HG02571 (cell line): ENCODE data around the gene CRAT.
"Not testable (repeated sequence)": the region's sequence is repeated elsewhere in the genome, so short reads cannot be mapped to it uniquely, and the experiment has no call there.

Source experiments
- ATAC-seq: cut with Tn5 transposase; IDR thresholded peaks from one replicate; pipeline ENCODE4 v1.9.1; 2021; ENCODE audit warnings: mild to moderate bottlenecking, moderate library complexity; ENCODE audit not compliant: unreplicated experiment

The CRAT gene

DNA sequence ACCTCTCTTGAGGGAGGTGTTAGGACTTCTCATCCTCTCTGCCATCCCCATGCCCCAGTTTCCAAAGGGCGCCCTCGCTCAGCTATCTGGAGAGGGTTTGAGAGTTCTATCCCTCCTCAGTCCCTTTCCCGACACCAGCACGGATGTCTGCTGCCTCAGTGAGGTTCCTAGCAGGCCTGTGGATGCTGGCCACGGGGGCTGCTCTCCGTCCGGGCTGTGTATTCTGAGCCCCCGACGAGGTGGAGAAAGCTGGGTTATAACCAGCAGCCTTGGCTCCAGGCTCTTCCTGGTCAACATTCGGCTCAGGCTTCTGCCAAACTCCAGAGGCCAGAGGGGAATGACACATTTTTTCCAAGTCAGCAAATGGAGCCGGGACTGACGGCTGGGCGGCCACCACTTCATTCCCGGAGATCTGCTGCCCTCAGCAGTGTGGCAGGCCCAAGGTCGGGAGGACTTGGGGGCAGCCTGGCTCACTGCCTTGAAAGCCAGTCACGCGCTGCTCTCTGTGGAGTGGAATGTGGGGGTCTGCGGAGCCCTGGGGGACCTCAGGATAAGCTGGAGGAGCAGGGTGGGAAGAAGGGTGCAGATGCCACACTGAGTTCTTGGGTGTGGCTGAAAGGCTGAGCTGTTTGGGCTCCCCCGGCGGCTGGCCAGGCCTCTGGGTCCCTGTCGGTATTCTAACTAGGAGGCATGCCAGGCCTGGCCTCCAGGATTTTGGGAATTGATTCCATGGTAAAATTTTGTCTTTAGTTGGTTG lies 28.1 kb upstream of the CRAT start:
- no peak for ATAC-seq

DNA sequence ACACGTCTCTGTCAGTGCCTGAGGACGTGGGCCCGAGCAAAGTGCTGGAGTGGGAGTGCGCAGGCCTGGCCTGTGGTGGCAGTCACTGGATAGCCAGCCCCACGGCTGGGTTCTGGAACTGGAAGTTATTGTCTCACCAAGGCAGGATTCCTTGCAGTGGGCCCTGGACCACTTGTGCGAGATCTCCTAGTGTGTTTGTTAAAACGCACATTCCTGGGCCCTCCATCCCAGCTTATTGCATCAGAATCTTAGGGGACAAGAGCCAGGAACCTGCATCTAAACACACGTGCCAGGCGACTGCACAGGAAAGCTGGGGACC lies 27.5 kb upstream of the CRAT start:
- ATAC-seq, result no peak

DNA sequence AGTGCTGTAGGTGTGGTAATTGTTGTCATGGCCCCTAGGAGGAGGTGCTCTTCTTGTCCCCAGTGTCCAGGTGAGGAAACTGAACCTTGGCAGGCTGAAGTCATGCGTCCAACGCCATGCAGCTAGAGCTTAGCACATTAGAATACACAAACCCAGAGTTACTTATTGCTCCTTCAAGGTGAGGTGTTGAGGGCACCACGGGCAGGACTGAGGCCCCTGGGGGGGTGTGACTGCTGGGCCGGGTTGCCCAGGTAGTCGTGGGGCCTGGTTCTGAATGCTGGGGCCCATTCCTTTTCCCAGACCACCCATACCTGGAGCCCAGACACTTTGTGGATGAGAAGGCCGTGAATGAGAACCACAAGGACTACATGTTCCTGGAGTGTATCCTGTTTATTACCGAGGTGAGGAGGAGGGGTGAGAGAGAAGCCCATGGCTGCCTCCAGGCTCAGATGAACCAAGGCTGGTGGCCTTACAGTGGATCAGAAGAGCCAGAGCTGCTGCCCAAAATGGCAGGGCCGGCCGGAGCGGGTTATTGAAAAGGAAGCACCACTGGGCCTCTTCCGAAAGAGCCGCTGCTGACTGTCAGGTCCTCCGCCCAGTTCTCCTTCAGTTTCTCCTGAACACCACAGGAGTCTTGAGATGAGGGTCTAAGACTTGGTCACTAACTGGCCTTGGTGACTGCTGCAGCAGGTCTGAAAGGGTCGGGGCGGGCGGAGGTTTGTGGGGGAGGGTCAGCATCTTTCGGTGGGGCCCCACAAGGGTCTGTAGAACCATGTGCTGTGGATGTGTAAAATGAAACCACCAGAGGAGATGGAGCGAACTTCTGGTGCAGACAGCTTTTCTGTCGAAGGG lies 26.9 kb upstream of the CRAT start:
- no peak for ATAC-seq

DNA sequence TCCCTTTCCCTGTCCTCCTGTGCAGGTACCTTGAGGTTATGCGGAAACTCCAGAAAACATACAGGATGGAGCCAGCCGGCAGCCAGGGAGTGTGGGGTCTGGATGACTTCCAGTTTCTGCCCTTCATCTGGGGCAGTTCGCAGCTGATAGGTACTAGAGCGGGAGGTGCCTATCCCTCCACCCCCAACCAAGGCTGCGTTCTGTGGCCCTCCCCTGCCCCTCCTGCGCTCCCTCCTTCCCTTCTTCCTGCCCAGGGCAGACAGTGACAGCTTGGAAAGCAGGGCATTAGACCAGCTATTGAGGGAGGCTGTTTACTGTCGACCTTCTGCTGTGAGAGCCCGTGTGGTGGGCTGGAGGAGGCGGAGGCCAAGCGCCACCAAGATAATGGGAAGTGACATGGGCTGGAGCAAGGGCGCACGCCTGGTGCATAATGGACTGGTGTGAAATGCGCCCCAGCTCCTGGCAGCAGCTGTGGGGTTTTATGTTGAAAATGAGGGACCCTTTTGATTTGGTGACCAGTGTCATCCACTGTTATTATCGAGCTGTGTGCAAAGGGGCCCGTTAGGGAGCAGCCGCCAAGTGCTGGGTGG lies 25.9 kb upstream of the CRAT start:
- no peak for ATAC-seq

DNA sequence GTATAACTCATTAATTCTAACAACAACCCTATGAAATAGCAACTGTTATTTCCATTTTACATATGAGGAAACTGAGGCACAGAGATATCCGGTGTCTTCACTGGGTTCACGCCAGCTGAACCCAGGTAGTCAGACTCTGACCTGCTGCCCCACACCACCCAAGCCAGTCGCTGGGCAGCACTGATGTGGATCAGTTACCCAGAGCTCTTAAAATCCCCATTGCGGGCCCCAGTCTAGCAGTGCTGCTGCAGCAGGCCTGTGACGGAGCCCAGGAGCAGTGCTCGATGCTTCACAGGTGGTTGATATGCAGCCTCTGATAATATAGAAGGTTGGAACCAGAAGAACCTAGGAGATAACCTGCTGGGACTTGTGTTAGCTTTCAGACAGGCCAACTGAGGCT lies 24.9 kb upstream of the CRAT start:
- no peak for ATAC-seq

DNA sequence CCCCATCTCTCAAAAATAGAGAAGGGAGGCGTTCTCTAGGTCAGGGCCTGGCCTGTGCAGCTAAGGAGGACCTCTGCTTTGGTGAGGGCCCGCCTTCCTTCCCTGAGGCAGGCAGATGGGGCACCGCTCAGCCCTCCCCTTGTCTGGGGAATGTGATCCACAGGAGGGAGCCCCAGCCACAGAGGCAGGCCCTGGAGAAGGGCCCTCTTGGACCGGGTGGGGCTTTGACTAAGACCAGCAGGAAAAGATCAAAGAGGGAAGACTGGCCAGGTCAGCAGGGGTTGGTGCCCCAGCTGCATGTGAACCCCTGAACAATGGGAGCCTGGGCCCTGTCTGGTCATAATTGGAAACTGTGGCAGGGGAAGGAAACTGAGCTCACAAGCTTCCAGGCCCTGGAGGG lies 22.5 kb upstream of the CRAT start:
- ATAC-seq, result no peak

DNA sequence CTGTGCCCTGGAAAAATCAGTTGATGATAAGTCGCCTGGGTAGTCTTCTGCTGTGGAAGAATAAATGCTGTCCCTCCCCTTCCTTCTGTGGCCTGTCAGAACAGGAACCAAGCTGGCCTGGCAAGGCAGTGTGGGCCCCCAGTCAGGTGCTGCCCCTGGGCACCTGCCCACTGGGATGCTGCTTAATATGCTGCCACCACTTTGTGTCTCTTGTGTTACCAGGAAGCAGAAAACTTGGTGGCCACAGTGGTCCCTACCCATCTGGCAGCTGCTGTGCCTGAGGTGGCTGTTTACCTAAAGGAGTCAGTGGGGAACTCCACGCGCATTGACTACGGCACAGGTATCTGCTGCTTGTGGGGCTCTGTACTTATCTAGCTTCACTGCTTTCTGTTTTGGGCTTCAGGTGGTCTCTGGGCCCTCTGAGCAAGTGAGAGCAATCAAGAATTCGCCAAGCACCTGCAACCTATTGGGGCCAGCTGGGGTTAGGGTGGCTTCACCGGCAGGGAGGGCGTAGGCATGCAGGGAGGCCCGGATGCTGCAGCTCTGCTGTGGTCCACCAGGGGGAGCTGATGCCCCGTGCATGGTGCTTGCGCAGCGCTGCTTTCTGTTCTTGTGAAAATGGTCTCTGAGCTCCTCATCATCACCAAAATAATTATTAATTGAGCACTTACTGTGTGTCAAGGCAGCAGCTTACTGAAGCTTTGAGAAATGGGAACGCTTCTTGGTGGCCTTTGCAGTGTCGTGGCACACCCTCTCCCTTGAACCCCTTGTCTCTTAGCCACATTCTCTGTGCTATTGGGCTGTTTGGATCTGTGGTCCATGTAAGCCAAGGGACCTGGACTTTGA lies 20.9 kb upstream of the CRAT start:
- ATAC-seq, result no peak

DNA sequence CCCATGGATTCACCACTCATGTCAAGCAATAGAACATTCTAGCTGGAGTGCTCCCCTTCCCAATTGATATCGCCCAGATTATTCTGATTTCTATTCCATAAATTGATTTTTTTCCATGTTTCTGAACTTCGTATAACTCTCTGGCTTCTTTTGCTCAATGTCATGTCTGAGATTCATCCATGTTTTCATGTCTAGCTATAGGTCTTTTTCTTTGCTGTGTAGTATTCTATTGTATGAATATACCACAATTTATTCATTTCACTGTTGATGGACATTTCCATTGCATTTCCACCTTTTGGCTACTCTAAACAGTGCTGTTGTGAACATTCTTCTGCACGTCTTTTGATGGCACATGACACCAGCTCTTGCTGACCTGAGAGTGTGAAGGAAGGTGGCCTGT lies 20.2 kb upstream of the CRAT start:
- ATAC-seq, result no peak

DNA sequence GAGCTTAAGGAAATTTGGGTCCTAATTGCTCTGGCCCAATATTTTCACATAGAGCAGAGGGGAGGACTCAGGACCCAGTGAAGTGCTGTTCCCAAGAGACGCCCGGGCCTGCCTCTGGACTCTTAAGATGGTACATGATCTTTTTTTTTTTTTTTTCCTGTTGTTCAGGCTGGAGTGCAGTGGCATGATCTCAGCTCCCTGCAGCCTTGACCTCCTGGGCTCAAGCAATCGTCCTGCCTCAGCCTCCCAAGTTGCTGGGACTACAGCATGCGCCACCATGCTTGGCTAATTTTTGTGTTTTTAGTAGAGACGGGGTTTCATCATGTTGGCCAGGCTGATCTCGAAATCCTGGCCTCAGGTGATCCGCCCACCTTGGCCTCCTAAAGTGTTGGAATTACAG lies 19.7 kb upstream of the CRAT start:
- ATAC-seq, result not testable (repeated sequence)

DNA sequence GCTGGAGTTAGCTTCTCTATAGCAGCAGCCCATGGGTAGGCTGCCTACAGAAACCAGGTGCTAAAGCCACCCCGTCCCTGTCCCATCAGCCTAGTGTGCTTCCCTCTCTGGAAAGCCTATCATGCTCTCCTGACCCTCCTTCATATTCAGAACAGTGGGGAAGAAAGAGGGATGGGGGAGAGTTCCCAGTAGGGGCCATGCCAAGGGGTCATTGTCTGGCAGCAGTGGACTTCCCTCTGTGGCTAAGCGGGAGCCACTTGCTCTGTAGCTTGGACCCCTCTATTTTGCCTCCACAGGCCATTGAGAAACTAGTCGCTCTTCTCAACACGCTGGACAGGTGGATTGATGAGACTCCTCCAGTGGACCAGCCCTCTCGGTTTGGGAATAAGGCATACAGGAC lies 18.1 kb upstream of the CRAT start:
- ATAC-seq, result no peak

DNA sequence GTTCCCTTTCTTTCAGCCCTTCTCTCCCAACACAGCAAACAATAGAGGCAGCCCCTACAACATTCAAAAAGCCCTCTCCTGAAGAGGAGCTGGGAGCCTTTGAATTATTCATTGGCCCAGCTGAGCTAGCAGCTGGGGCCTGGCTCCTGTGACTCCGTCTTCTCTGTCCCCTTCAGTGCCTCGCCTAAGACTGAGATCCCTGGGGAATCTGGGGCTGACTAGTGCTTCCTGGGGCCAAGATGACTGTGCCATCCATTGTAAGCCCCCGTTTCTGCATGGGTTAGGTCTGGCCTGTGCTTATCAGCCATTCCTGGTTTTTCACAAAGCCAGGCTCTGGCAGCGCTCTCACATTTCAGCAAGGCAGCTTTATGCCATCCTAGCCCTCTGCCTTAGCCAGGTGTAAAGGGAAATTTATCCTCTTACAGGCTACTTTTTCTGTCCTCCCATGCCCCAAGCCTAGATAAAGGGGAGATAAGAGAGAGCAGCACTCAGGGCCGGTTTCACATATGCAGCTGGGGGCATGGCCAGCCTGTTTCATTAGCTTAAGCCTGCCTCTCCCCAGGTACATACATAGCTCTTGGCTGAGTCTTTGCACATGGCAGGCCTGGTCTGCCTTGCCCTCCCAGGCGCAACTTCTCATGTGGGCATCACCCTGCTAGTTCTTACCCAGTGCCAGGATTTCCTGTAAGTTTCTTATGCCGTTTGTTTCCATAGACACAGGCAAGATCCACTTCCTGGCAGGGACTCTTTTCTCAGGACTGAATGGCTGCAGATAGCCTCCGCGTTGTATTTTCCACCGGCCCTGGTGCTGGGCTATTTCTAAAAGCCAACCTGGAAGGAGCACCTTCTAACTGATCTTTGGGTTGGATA lies 16.4 kb upstream of the CRAT start:
- no peak for ATAC-seq

DNA sequence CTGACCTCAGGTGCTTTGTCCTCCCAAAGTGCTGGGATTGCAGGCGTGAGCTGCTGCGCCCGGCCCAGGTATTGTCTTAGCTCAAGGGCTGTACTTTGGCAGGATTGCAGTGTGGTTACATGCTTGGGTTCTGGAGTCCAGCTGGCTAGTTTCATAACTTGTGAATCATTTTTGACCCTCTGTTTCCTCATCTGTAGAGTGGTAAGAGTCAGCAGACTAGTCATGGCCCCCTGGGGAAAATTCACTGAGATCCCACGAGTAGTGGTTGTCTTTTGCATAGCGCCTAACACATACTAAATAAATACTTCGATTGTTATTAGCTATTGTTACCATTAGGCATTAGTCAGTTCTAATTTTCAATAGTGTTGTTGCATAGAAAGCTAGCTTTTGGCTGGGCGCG lies 14.9 kb upstream of the CRAT start:
- ATAC-seq, result no peak

DNA sequence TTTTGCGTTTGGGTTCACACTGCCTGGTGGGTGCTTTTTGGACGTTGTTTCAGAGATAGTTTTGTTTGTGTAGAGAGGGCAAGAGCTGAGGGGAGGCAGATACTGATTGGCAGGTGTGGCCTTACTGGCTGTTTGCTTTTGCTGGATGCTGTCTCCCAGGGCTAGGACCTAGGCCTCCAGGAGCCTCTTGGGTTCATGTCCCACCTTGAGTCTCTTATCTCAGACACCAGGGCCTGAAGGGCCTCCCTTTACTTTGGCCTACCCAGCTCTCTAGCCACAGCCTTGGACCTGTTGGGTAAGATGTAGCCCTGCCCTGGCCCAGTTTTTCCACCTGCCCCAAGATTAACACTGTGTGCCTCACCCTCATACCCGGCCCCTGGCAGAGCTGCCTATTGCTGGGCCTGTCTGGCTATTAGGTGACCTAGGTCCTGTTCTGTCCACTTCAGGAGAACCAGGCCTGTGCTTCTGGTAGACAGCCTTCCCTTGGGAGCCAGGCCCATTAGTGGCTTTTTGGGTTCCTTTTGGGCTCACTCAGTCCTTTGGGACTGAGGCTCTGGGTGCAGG lies 14.0 kb upstream of the CRAT start:
- ATAC-seq, result no peak

DNA sequence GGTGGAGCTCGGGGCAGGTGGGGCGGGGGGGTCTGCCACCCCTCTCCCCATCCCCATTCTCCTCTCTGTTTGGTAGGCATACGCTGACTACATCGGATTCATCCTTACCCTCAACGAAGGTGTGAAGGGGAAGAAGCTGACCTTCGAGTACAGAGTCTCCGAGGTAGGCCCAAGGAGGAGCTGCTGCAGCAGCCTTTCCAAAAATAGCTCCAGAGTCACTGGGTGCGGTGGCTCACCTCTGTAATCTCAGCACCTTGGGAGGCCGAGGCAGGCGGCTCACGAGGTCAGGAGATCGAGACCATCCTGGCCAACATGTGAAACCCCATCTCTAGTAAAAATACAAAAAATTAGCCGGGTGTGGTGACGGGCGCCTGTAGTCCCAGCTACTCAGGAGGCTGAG lies 12.4 kb upstream of the CRAT start:
- not testable (repeated sequence) for ATAC-seq

DNA sequence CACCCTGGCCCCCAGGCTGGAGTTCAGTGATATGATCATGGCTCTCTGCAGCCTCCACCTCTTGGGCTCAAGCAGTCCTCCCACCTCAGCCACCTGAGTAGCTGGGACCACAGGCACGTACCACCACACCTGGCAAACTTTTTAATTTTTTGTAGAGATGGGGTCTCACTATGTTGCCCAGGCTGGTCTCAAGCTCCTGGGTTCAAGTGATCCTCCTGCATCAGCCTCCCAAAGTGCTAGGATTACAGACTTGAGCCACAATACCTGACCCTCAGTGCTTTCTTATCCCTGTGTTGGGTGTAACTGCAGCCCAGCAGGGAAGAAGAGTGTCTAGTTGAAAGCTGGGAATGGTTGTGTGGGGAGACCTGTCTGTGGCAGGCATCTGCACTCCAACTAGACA lies 11.5 kb upstream of the CRAT start:
- ATAC-seq, result no peak

DNA sequence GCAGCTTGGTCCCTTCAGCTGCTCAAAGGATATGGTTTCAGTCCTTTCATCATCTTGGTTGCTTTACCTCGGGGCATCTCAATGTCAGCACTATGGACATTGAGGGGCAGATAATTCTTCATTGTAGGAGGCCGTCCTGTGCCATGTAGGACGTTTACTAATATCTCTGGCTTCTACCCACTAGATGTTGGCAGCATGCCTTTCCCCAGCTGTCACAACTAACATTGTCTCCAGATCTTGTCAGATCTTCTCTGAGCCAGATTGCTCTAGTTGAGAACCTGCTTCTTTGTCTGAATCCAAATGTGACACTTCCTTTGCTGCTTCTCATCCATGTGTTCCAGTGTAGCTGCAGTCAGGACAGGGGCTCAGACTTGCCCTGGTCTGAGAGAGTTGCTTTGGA lies 10.9 kb upstream of the CRAT start:
- no peak for ATAC-seq

DNA sequence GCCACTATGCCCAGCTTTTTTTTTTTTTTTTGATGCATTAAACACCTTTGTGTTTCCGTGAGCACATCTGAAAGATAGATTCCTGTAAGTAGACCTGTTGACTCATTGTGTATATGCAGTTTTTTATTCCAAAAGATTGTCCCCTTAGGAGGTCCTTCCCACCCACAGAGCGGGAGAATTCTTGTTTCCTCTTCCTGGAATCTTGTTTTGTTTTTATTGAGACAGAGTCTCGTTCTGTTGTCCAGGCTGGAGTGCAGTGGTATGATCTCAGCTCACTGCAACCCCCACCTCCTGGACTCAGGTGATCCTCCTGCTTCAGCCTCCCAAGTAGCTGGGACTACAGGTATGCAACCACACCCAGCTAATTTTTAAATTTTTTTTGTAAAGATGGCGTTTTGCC lies 8.2 kb upstream of the CRAT start:
- no peak for ATAC-seq

DNA sequence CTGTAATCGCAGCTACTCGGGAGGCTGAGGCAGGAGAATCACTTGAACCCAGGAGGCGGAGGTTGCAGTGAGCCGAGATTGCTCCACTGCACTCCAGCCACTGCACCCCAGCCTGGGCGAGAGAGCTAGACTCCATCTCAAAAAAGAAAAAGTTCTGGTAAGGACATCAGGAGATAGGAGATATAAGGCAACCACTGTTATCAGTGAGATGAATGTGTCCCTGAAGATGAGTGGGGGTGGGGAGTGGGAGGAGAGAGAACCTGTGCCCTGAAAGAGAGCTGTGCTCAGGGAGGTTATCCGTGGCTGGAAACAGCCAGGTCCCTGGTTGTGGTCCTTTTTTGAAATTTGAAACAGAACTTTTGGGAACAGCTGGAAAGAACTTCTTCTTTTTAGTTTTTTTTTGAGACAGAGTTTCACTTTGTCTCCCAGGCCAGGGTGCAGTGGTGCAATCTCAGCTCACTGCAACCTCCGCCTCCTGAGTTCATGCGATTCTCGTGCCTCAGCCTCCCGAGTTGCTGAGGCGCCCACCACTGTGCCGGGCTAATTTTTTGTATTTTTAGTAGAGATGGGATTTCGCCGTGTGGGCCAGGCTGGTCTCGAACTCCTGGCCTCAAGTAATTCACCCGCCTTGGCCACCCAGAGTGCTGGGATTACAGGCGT lies 3.2 kb upstream of the CRAT start:
- ATAC-seq, result no peak

DNA sequence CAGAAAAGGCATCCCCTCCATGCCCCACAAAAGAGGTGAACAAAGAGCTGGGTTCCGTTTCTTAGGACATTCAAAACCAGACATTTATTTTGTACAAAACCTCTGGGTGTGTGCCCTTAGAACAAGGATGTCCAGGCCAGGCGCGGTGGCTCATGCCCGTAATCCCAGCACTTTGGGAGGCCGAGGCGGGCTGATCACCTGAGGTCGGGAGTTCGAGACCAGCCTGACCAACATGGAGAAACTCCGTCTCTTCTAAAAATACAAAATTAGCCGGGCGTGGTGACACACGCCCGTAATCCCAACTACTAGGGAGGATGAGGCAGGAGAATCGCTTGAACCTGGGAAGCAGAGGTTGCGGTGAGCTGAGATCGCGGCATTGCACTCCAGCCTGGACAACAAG lies 1.9 kb upstream of the CRAT start:
- ATAC-seq, result not testable (repeated sequence)
